ENCODE data around the gene ZNF24. TPM values are rescaled to one million over a fixed set of nuclear protein-coding genes. Genes with fewer than 3 reads are reported as not detected.

The ZNF24 gene
- total RNA-seq, 1 experiment from 2014 or later = 57.9 TPM

DNA sequence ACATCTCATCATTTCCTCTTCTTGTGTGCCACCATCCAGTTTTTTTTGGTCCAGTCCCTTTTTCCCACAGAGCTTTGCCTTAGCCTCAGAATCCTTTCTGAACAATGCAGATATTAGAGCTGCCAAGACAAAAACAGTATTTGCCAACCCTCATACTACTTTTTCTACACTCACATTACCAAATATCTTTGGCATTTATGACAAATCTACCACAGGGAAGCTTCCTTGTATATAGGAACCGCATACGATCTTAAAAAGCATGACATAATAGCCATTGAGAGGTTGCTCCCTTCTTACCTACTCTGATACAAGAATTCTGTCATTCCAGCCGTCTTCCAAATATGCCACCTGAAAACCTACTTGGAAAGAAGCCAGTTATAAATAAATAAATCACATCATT is 9.4 kb downstream of the ZNF24 start:
- H2BK20ac ChIP-seq (ENCODE audit: low read depth, low read length, poor library complexity, severe bottlenecking) = no peak overlapping the region
- WGBS (ENCODE audit: extremely low coverage, insufficient read length, low lambda C conversion rate) = no CpG with 5 or more reads among the region's 3 CpGs
- H4K91ac ChIP-seq (ENCODE audit: insufficient read length, low read depth, low read length) = no peak overlapping the region
- no peak overlapping the region for H2AFZ ChIP-seq (ENCODE audit: low read length)
- H3K56ac ChIP-seq (ENCODE audit: insufficient read length, low read depth, low read length) = no peak overlapping the region
- no peaks in the 10 kb centered on the region for H3K4me1 ChIP-seq (ENCODE audit: insufficient read depth, low read length)
- no peaks in the 10 kb centered on the region for H4K20me1 ChIP-seq (ENCODE audit: control insufficient read depth, insufficient read depth, insufficient read length)
- H2AK5ac ChIP-seq (ENCODE audit: insufficient read length, low read length) = no peak overlapping the region
- no peaks in the 10 kb centered on the region for H3K9me3 ChIP-seq (ENCODE audit: control insufficient read depth, low read depth, low read length)
- no peak overlapping the region for H3K18ac ChIP-seq (ENCODE audit: insufficient read length, low read depth, low read length)
- no peak overlapping the region for H4K5ac ChIP-seq (ENCODE audit: insufficient read length, low read depth, low read length)
- H3K27me3 Mint-ChIP-seq (ENCODE audit: low read depth) = no peaks in the 10 kb centered on the region
- H3K27me3 ChIP-seq (ENCODE audit: insufficient read depth, low read length) = no peaks in the 10 kb centered on the region
- TF ChIP-seq, protein P1, sequence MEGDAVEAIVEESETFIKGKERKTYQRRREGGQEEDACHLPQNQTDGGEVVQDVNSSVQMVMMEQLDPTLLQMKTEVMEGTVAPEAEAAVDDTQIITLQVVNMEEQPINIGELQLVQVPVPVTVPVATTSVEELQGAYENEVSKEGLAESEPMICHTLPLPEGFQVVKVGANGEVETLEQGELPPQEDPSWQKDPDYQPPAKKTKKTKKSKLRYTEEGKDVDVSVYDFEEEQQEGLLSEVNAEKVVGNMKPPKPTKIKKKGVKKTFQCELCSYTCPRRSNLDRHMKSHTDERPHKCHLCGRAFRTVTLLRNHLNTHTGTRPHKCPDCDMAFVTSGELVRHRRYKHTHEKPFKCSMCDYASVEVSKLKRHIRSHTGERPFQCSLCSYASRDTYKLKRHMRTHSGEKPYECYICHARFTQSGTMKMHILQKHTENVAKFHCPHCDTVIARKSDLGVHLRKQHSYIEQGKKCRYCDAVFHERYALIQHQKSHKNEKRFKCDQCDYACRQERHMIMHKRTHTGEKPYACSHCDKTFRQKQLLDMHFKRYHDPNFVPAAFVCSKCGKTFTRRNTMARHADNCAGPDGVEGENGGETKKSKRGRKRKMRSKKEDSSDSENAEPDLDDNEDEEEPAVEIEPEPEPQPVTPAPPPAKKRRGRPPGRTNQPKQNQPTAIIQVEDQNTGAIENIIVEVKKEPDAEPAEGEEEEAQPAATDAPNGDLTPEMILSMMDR (conservative IDR thresholded peaks at IDR 0.05) = no peak
- no peak overlapping the region for H4K8ac ChIP-seq (replicated peaks; ENCODE audit: insufficient read length, low read depth, low read length)
- H3K14ac ChIP-seq (ENCODE audit: insufficient read depth, low read length) = no peak overlapping the region
- H2BK15ac ChIP-seq (ENCODE audit: low read depth, low read length) = no peak overlapping the region
- peaks cover 48 to 69% (median 68%) of the 10 kb centered on the region in 3 experiments; a peak in 6 of 7 replicates for H3K36me3 Mint-ChIP-seq (ENCODE audit: insufficient read depth in 1 of 3, low read depth in 3 of 3)
- no peak overlapping the region for H2BK5ac ChIP-seq (ENCODE audit: insufficient read length, low read length)
- no peaks in the 10 kb centered on the region for H3K4me1 Mint-ChIP-seq
- H2BK120ac ChIP-seq (ENCODE audit: low read depth, low read length, poor library complexity, severe bottlenecking) = no peak overlapping the region
- H3K27ac Mint-ChIP-seq = no peak overlapping the region
- no peaks in the 10 kb centered on the region for H3K9me3 Mint-ChIP-seq
- H3K4me2 ChIP-seq (ENCODE audit: insufficient read depth, insufficient read length, low read length) = no peak overlapping the region
- DNase-seq = no peak
- H2BK12ac ChIP-seq (ENCODE audit: insufficient read length, low read depth, low read length) = no peak overlapping the region
- no peaks in the 10 kb centered on the region for H3K23me2 ChIP-seq (ENCODE audit: insufficient read length, low read depth, low read length, poor library complexity, severe bottlenecking)
- H3K23ac ChIP-seq (ENCODE audit: insufficient read length, low read depth, low read length) = no peak overlapping the region
- H3K79me2 ChIP-seq (ENCODE audit: insufficient read depth, low read length) = no peaks in the 10 kb centered on the region
- no peak overlapping the region for H3K9ac ChIP-seq (ENCODE audit: extremely low read depth, insufficient read length, low read length)
- H3K4ac ChIP-seq (ENCODE audit: low read depth, low read length) = no peak overlapping the region
- H3K27ac ChIP-seq (ENCODE audit: insufficient read length, low read depth, low read length) = no peak overlapping the region
- H3T11ph ChIP-seq (ENCODE audit: low read length) = no peak overlapping the region
- H3K4me3 Mint-ChIP-seq = no peak overlapping the region
- peaks cover 3% of the 10 kb centered on the region for H3K79me1 ChIP-seq (ENCODE audit: insufficient read depth, low read depth, low read length, poor library complexity, severe bottlenecking)
